Type B pancreatic cell (in vitro differentiated cells): ENCODE data around the gene HOXD10. TPM values are rescaled to one million over a fixed set of nuclear protein-coding genes. Genes with fewer than 3 reads are reported as not detected.

ENCODE experiments used
- DNase-seq: peaks from one replicate; pipeline ENCODE4 v3.0.0; 2021; ENCODE audit warnings: mixed read lengths; ENCODE audit not compliant: unreplicated experiment; ENCODE audit errors: extremely low spot score
- H3K27ac Mint-ChIP-seq: 2 replicates; pipeline ENCODE4 v1.8.0; 2021; ENCODE audit warnings: mild to moderate bottlenecking, mixed read lengths
- H3K27me3 Mint-ChIP-seq: 2 replicates; pipeline ENCODE4 v1.8.0; 2021; ENCODE audit warnings: mixed read lengths
- H3K36me3 Mint-ChIP-seq: 2 replicates; pipeline ENCODE4 v1.8.0; 2021; ENCODE audit warnings: mixed read lengths
- H3K4me1 Mint-ChIP-seq: one replicate; pipeline ENCODE4 v1.8.0; 2021; ENCODE audit warnings: mixed read lengths; ENCODE audit not compliant: unreplicated experiment
- H3K4me3 Mint-ChIP-seq: 2 replicates; pipeline ENCODE4 v1.8.0; 2021; ENCODE audit warnings: mild to moderate bottlenecking, mixed read lengths
- H3K9me3 Mint-ChIP-seq: 2 replicates; pipeline ENCODE4 v1.8.0; 2021; ENCODE audit warnings: mixed read lengths
- total RNA-seq: library from RNA; stranded (reverse); gene quantifications from 2 replicates; pipeline ENCODE4 v1.2.1, GENCODE V29; 2021; ENCODE audit warnings: low replicate concordance
- TF ChIP-seq, protein P1 (sequence below): fragments of 200-600 bp; sonication (generic); conservative IDR thresholded peaks from 2 replicates; pipeline ENCODE4 v1.5.0; 2021; ENCODE audit warnings: antibody characterized with exemption, mild to moderate bottlenecking

HOXD10 gene
- total RNA-seq, 1 donor from 2014 or later: 0.56 TPM

DNA sequence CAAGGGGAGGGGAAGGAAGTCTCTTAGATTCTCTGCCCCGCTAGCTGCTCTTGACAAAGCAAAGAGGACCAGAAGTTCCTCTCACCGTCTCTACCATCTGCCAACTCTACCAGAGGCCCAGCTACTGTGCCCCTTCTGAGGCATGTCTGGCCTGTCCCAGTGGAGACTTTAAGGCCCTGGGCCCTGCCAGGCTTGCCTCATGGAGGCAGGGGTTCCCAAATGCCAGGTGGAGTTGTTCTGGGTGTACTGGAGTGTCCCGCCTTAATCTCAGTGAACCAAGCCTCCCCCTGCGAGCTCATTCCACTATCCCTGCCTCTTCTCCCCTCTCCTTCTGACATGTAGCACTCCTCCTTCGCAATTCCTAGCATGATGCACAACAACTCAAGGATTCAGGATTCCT, 14.7 kb upstream of the HOXD10 start:
- Mint-ChIP-seq H3K9me3 (no peaks in the 10 kb centered on the region), H3K36me3 (no peaks in the 10 kb centered on the region), H3K4me1 (peaks cover 14% of the 10 kb centered on the region), H3K27ac (no peak overlapping the region), H3K4me3 (no peak overlapping the region), H3K27me3 (peaks cover 96% of the 10 kb centered on the region)
- peak; percentile 45 for DNase-seq
- TF ChIP-seq, protein P1, sequence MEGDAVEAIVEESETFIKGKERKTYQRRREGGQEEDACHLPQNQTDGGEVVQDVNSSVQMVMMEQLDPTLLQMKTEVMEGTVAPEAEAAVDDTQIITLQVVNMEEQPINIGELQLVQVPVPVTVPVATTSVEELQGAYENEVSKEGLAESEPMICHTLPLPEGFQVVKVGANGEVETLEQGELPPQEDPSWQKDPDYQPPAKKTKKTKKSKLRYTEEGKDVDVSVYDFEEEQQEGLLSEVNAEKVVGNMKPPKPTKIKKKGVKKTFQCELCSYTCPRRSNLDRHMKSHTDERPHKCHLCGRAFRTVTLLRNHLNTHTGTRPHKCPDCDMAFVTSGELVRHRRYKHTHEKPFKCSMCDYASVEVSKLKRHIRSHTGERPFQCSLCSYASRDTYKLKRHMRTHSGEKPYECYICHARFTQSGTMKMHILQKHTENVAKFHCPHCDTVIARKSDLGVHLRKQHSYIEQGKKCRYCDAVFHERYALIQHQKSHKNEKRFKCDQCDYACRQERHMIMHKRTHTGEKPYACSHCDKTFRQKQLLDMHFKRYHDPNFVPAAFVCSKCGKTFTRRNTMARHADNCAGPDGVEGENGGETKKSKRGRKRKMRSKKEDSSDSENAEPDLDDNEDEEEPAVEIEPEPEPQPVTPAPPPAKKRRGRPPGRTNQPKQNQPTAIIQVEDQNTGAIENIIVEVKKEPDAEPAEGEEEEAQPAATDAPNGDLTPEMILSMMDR: no peak

DNA sequence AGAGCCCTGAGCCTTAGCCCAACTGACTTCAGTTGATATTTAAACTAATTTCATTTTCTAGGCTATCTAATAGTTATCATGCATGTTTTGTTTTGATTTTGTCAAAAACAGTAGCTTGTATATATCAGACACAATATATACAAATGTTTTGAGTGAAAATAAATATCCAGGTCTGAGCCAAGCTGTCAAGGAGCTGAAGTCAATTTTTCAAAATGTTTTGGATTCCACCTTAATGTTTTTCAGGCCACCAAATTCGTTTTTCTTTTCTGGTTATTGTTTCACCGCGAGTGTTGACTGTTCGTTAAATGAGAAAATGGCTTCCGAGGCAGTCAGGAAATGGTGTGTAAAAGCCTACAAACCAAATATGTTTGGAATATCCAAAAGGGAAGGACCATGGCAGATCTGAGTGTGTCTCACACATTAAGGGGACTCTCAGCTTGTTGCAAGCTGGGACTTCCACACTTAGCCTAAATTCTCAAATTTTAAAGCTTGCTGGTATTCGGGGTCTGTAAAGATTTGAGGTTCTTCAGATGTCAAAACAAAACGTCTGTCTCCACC, 14.2 kb upstream of the HOXD10 start:
- TF ChIP-seq, protein P1: no peak
- DNase-seq: no peak
- no peaks in the 10 kb centered on the region for H3K9me3 Mint-ChIP-seq
- peaks cover 14% of the 10 kb centered on the region for H3K4me1 Mint-ChIP-seq
- H3K4me3 Mint-ChIP-seq: no peak overlapping the region
- H3K36me3 Mint-ChIP-seq: no peaks in the 10 kb centered on the region
- peaks cover 95% of the 10 kb centered on the region for H3K27me3 Mint-ChIP-seq
- no peak overlapping the region for H3K27ac Mint-ChIP-seq

- DNase-seq: peak; percentile 45
- no peak overlapping the region for H3K27ac Mint-ChIP-seq
- peaks cover 90% of the 10 kb centered on the region for H3K27me3 Mint-ChIP-seq
- no peak overlapping the region for H3K4me3 Mint-ChIP-seq
- peaks cover 14% of the 10 kb centered on the region for H3K4me1 Mint-ChIP-seq
- H3K36me3 Mint-ChIP-seq: no peaks in the 10 kb centered on the region
- H3K9me3 Mint-ChIP-seq: no peaks in the 10 kb centered on the region
- TF ChIP-seq, protein P1: no peak
Observed at GRCh38 chr2:176103194-176103593, 13.4 kb upstream of the HOXD10 start.

GRCh38 chr2:176103742-176104315, 12.7 kb upstream of the HOXD10 start:
- TF ChIP-seq, protein P1: no peak
- Mint-ChIP-seq H3K4me3 (peak overlapping the region; percentile 68), H3K9me3 (no peaks in the 10 kb centered on the region), H3K27me3 (peaks cover 90% of the 10 kb centered on the region), H3K27ac (no peak overlapping the region), H3K36me3 (no peaks in the 10 kb centered on the region), H3K4me1 (peaks cover 14% of the 10 kb centered on the region)
- peak; percentile 44 for DNase-seq

DNA sequence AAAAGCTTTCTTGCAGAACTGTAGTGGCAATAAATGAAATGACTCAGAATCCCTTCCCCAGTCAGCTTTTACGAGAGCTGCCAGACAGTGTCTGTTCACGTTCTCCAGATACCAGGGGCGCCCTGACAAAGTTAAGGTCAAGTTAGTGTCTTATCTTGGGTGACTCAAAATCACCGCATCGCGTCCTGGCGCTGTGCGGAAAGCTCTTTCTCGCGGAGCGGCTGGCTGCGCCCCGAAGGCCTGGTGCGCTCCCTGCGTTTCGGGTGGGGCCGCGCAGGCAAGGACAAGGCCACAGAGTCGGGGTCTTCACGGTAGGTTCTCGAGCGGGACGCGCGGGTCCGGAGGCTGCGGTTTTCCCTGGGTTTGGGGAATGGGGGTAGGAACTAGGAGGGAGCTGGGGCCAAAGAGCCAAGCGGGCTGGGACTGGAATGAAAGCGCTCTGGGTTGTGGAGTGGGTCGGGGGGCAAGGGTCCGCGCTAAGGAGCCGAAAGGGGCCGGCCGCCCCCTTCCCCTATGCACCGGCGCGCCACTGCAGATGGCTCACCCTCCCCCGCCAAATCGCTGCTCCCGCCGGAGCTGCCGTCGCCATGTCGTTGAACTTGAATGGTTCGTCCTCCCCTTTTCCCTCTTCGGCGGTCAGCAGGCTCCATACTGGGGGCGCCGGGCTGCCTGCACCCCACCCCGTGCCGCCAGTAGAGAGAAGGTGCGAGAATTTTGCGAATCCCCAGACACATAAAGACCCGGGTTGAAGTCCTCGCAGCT, 12.1 kb upstream of the HOXD10 start:
- Mint-ChIP-seq H3K36me3 (no peaks in the 10 kb centered on the region), H3K4me3 (peak overlapping the region; percentile 80), H3K9me3 (no peaks in the 10 kb centered on the region), H3K27ac (no peak overlapping the region), H3K4me1 (peaks cover 14% of the 10 kb centered on the region), H3K27me3 (peaks cover 90% of the 10 kb centered on the region)
- TF ChIP-seq, protein P1: no peak
- DNase-seq: peak; percentile 67
